Caco-2 (cell line): ENCODE data around the gene EME1. TPM values are rescaled to one million over a fixed set of nuclear protein-coding genes. Genes with fewer than 3 reads are reported as not detected.

ENCODE experiments used
- BruUV-seq: library from RNA; stranded (reverse); fragments of 400-500 nt; replicated peaks from 2 replicates; lab custom pipeline; 2021; lab: Mats Ljungman, UMichigan
- CTCF ChIA-PET: fragments of 300-600 bp; sonication (Branson Sonifier 250); formaldehyde crosslinking; loops from one replicate; lab custom pipeline; 2022; ENCODE audit warnings: antibody characterized with exemption; lab: Charles Lee
- POLR2A ChIA-PET: fragments of 300-600 bp; sonication (Branson Sonifier 250); formaldehyde crosslinking; loops from one replicate; lab custom pipeline; 2022; ENCODE audit warnings: antibody characterized with exemption; lab: Charles Lee
- DNase-seq, 2 experiments: peaks; one replicate each; pipeline versions ENCODE4 v3.0.0 to v3.0.0-alpha.2; 2020 to 2022
- H3K27me3 ChIP-seq: replicated peaks from 2 replicates; pipeline ENCODE4 v1.6.0; 2011; ENCODE audit warnings: low read length; ENCODE audit not compliant: control insufficient read depth, insufficient read depth
- H3K36me3 ChIP-seq: 2 replicates; pipeline ENCODE4 v1.5.1; 2011; ENCODE audit warnings: low read length; ENCODE audit not compliant: control insufficient read depth, insufficient read depth
- H3K4me1 ChIP-seq: fragments of 250-450 bp; sonication (Bioruptor Pico); 2 replicates; pipeline ENCODE4 v1.5.1; 2020; ENCODE audit warnings: mild to moderate bottlenecking
- H3K4me3 ChIP-seq: 2 replicates; pipeline ENCODE4 v1.5.1; 2011; ENCODE audit warnings: low read depth, mild to moderate bottlenecking, control low read depth, low read length
- H3K9me3 ChIP-seq: fragments of 250-450 bp; sonication (Bioruptor Pico); 2 replicates; pipeline ENCODE4 v1.5.1; 2020; ENCODE audit warnings: mild to moderate bottlenecking, moderate library complexity
- H3K27ac Mint-ChIP-seq: one replicate; pipeline ENCODE4 v1.8.0; 2022; ENCODE audit warnings: mixed read lengths; ENCODE audit not compliant: unreplicated experiment
- H3K27me3 Mint-ChIP-seq: one replicate; pipeline ENCODE4 v1.8.0; 2022; ENCODE audit warnings: mixed read lengths; ENCODE audit not compliant: insufficient read depth, unreplicated experiment
- H3K36me3 Mint-ChIP-seq: one replicate; pipeline ENCODE4 v1.8.0; 2022; ENCODE audit warnings: mild to moderate bottlenecking, mixed read lengths; ENCODE audit not compliant: insufficient read depth, unreplicated experiment
- H3K4me1 Mint-ChIP-seq: one replicate; pipeline ENCODE4 v1.8.0; 2022; ENCODE audit warnings: low read depth, mixed read lengths; ENCODE audit not compliant: unreplicated experiment
- H3K4me3 Mint-ChIP-seq: one replicate; pipeline ENCODE4 v1.8.0; 2022; ENCODE audit warnings: mild to moderate bottlenecking, moderate library complexity, mixed read lengths; ENCODE audit not compliant: unreplicated experiment
- H3K9me3 Mint-ChIP-seq: one replicate; pipeline ENCODE4 v1.8.0; 2022; ENCODE audit warnings: mixed read lengths; ENCODE audit not compliant: unreplicated experiment
- intact Hi-C: fragments of 100-400 bp; cut with micrococcal nuclease; formaldehyde crosslinking; loops from one replicate; pipeline ENCODE4 v1.10.0; 2022; ENCODE audit not compliant: unreplicated experiment
- total RNA-seq: library from RNA; stranded (reverse); gene quantifications from 2 replicates; pipeline ENCODE4 v1.2.3, GENCODE V29; 2022
- TF ChIP-seq, protein P1 (sequence below), 2 experiments: fragments of 200-600 bp in 1 of 2; IDR thresholded peaks; 1 replicate in 1 of 2; 2 replicates in 1 of 2; pipeline versions ENCODE4 v1.5.1 to v1.8.0; 2011 to 2022; ENCODE audit warnings: antibody characterized with exemption in 1 of 2, control low read depth in 1 of 2, inconsistent platforms in 1 of 2, low read depth in 1 of 2, low read length in 1 of 2, mild to moderate bottlenecking in 1 of 2, moderate library complexity in 1 of 2; ENCODE audit not compliant: insufficient read depth in 1 of 2, severe bottlenecking in 1 of 2, unreplicated experiment in 1 of 2

The EME1 gene
- total RNA-seq, 1 experiment from 2014 or later: 48.5 TPM

DNA sequence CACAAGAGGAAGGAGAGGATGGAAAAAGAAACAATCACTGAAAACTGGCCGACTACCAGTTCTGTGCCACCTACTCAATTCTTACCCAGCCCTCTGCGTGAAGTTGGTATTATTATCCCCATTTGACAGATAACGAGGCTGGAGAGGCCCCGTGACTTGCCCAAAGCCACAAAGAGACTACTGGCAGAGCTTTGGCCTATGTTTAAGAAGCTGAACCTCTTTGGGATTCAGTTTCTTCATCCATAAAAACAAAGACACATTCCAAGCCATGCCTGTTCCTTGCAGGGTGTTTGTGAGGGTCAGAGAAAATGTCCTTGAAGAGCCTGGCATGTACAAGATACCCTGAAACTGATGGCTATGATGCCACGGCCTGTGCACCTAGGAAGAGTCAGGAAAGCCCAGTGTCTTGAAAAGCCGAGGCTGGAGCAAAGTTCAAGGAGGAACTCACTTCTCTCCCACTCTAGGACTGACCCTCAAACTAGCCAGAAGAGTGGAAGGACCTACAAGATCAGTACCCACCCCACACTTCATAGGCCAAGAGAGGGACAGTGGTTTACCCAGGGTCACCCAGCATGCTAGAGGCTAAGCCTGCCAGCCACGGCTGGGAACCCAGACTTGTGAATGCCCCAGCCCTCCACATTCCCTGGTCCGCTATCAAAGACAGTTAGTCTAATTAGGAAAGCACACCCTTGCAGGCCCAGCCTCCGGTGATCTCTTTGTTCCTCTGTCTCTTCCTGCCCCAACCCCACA is 51.4 kb downstream of the EME1 start:
- intact Hi-C loops: no loop called here
- Histone ChIP-seq H3K9me3 (no peaks in the 10 kb centered on the region), H3K36me3 (no peaks in the 10 kb centered on the region), H3K4me3 (no peak overlapping the region), H3K4me1 (peaks cover 54% of the 10 kb centered on the region), H3K27me3 (no peaks in the 10 kb centered on the region)
- no peaks in the 10 kb centered on the region for H3K9me3 Mint-ChIP-seq
- H3K4me1 Mint-ChIP-seq: peaks cover 50% of the 10 kb centered on the region
- H3K4me3 Mint-ChIP-seq: peak overlapping the region; percentile 34
- TF ChIP-seq, protein P1, sequence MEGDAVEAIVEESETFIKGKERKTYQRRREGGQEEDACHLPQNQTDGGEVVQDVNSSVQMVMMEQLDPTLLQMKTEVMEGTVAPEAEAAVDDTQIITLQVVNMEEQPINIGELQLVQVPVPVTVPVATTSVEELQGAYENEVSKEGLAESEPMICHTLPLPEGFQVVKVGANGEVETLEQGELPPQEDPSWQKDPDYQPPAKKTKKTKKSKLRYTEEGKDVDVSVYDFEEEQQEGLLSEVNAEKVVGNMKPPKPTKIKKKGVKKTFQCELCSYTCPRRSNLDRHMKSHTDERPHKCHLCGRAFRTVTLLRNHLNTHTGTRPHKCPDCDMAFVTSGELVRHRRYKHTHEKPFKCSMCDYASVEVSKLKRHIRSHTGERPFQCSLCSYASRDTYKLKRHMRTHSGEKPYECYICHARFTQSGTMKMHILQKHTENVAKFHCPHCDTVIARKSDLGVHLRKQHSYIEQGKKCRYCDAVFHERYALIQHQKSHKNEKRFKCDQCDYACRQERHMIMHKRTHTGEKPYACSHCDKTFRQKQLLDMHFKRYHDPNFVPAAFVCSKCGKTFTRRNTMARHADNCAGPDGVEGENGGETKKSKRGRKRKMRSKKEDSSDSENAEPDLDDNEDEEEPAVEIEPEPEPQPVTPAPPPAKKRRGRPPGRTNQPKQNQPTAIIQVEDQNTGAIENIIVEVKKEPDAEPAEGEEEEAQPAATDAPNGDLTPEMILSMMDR (IDR thresholded peaks at IDR 0.05; ENCODE audit: insufficient read depth in 1 of 2, low read depth in 1 of 2, low read length in 1 of 2, severe bottlenecking in 1 of 2, unreplicated experiment in 1 of 2): no peak
- peak overlapping the region; percentile 54 for H3K27ac Mint-ChIP-seq
- no peaks in the 10 kb centered on the region for H3K27me3 Mint-ChIP-seq
- no TSS peak for BruUV-seq
- ChIA-PET POLR2A (no interaction called here), CTCF (interaction anchor here (1.0 to 3.6 kb wide), 3 partner anchors 19 to 60 kb away, joined by 3 to 40 read pairs (median 4); partner anchors contain the start of gene LRRC59)
- H3K36me3 Mint-ChIP-seq: no peaks in the 10 kb centered on the region
- peak in 1 of 2 experiments; percentile 50 for DNase-seq

DNA sequence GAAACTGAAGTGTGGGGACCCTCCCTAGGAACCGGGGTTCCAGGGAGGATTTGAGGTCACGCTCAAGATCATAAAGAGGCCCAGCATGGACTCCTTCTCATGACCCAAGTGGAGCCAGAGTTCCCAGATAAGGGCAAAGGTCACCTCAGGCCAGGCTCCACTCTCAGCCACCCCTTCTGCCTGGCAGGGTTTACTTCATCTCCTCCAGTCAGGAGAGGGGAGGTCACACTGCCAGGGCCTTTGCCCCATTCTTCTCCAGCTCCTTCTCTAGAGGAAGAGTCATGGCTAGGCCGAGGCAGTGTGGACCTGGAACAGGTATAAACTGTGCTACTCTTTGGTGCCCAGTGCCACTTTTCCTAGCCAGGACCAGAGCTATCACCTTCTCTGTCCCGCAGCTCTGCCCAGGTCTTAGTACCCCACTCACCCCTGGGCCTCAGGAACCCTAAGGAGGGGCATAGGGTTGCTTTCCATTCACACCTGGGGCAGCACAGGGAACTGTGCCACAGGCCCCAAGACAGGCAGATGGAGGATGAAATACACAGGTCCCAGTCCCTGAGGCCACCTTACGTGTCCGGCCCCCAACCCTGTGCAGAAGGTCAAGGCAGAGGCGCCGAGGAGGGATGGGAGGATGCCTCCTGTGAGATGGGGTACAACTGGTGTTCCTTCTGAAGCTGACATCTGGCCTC is 52.1 kb downstream of the EME1 start:
- H3K4me1 Mint-ChIP-seq: peaks cover 57% of the 10 kb centered on the region
- no peaks in the 10 kb centered on the region for H3K9me3 Mint-ChIP-seq
- TF ChIP-seq, protein P1 (IDR thresholded peaks at IDR 0.05; ENCODE audit: insufficient read depth in 1 of 2, low read depth in 1 of 2, low read length in 1 of 2, severe bottlenecking in 1 of 2, unreplicated experiment in 1 of 2): no peak
- H3K27ac Mint-ChIP-seq: peak overlapping the region; percentile 54
- Histone ChIP-seq H3K9me3 (no peaks in the 10 kb centered on the region), H3K36me3 (no peaks in the 10 kb centered on the region), H3K27me3 (no peaks in the 10 kb centered on the region), H3K4me1 (peaks cover 60% of the 10 kb centered on the region), H3K4me3 (peak overlapping the region; percentile 74)
- intact Hi-C loops: no loop called here
- H3K27me3 Mint-ChIP-seq: no peaks in the 10 kb centered on the region
- H3K36me3 Mint-ChIP-seq: peaks cover 5% of the 10 kb centered on the region
- no peak for DNase-seq
- H3K4me3 Mint-ChIP-seq: peak overlapping the region; percentile 80
- no TSS peak for BruUV-seq
- POLR2A ChIA-PET: interaction anchor here (0.6 to 1.3 kb wide), 2 partner anchors 28 to 694 kb away, joined by 4 to 8 read pairs; partner anchors contain the start of gene LRRC59
- CTCF ChIA-PET: interaction anchor here (0.6 to 3.6 kb wide), 9 partner anchors 15 to 420 kb away, joined by 3 to 40 read pairs (median 6); partner anchors contain the start of gene LRRC59
